ENCODE results near the gene HIBCH. TPM values are rescaled to one million over a fixed set of nuclear protein-coding genes. Genes with fewer than 3 reads are reported as not detected.
A peak's percentile ranks its signal among the peaks of the same experiment; 100 is the strongest.

HIBCH gene
- total and polyA plus RNA-seq, 2 of the 4 experiments (the other 2 are of a cell fraction), result 8.8 to 11.9 TPM

DNA sequence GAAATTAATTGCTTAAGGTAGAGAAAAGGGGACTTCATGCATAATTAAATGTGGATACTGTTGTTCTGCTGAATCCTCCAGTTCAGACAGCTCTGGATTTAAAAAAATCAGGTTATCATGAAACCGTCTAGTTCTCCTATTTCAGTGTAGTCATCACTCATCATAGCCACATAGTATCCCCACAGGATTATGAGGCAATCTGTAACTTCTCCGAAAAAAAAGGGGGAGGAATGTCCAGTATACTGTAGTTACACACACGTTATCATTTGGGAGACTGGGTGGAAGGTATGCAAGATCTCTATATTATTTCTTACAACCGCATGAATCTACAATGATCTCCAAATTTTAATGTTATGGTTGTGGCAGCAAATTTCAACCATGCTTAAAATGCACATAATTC is 114.0 kb downstream of the HIBCH start:
- no peak overlapping the region for H3K14ac ChIP-seq (replicated peaks; ENCODE audit: low read depth, low read length)
- dilution Hi-C loops (cut with HindIII; ENCODE audit: low sequenced_read_pairs, unreplicated experiment) (no loop called here), intact Hi-C loops (cut with micrococcal nuclease) (no loop called here), in situ Hi-C loops (cut with MboI; ENCODE audit: low sequenced_read_pairs) (no loop called here)
- TF ChIP-seq, protein P1, sequence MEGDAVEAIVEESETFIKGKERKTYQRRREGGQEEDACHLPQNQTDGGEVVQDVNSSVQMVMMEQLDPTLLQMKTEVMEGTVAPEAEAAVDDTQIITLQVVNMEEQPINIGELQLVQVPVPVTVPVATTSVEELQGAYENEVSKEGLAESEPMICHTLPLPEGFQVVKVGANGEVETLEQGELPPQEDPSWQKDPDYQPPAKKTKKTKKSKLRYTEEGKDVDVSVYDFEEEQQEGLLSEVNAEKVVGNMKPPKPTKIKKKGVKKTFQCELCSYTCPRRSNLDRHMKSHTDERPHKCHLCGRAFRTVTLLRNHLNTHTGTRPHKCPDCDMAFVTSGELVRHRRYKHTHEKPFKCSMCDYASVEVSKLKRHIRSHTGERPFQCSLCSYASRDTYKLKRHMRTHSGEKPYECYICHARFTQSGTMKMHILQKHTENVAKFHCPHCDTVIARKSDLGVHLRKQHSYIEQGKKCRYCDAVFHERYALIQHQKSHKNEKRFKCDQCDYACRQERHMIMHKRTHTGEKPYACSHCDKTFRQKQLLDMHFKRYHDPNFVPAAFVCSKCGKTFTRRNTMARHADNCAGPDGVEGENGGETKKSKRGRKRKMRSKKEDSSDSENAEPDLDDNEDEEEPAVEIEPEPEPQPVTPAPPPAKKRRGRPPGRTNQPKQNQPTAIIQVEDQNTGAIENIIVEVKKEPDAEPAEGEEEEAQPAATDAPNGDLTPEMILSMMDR (conservative IDR thresholded peaks at IDR 0.05; ENCODE audit: low read depth, low read length), result no peak
- TF ChIP-seq POLR2A (IDR thresholded peaks at IDR 0.05; ENCODE audit: low read depth, low read length), result no peak
- TF ChIP-seq CEBPB (IDR thresholded peaks at IDR 0.05; ENCODE audit: low read depth, low read length), result 0 out of 2 replicates have a peak, but pooled peaks have one; percentile 44
- no peak overlapping the region for H3K9ac ChIP-seq (ENCODE audit: low read depth, low read length)
- H2AK5ac ChIP-seq (ENCODE audit: low read depth, low read length), result no peak overlapping the region
- ATAC-seq (ENCODE audit: low read depth), result no peak
- H3K4me2 ChIP-seq (ENCODE audit: low read depth, low read length), result no peak overlapping the region
- H2BK120ac ChIP-seq (ENCODE audit: low read depth, low read length), result no peak overlapping the region
- H3K27me3 ChIP-seq (ENCODE audit: control insufficient read depth, insufficient read depth, low read length), result no peaks in the 10 kb centered on the region
- H4K5ac ChIP-seq (ENCODE audit: low read depth, low read length), result no peak overlapping the region
- no peak overlapping the region for H4K8ac ChIP-seq (ENCODE audit: low read depth in 2 of 2, low read length in 2 of 2)
- H4K91ac ChIP-seq (ENCODE audit: insufficient read depth, low read depth, low read length), result no peak overlapping the region
- H3K27ac ChIP-seq (ENCODE audit: insufficient read depth, low read length), result no peak overlapping the region
- H3K56ac ChIP-seq (ENCODE audit: extremely low read depth, insufficient read depth, low read length), result no peak overlapping the region
- WGBS, 2 experiments (ENCODE audit: extremely low coverage in 2 of 2, insufficient read length in 1 of 2), result no CpG with 5 or more reads among the region's 4 CpGs
- no peak overlapping the region for H3K4ac ChIP-seq (ENCODE audit: low read depth, low read length)
- POLR2A ChIA-PET (ENCODE audit: unreplicated experiment), result no interaction called here
- peaks cover 3% of the 10 kb centered on the region for H3K36me3 ChIP-seq (ENCODE audit: control insufficient read depth, insufficient read depth, low read length)
- H2AK9ac ChIP-seq (replicated peaks; ENCODE audit: low read depth, low read length, poor library complexity), result no peak overlapping the region
- H2BK15ac ChIP-seq (ENCODE audit: low read depth, low read length), result no peak overlapping the region
- H3K18ac ChIP-seq (ENCODE audit: low read depth, low read length), result no peak overlapping the region
- no TSS peak for BruUV-seq (replicated peaks)
- H2BK5ac ChIP-seq (ENCODE audit: low read depth, low read length, poor library complexity, severe bottlenecking), result no peak overlapping the region
- no peaks in the 10 kb centered on the region for H3K9me3 ChIP-seq (ENCODE audit: control insufficient read depth, insufficient read depth, low read length)
- DNase-seq, result peak; percentile 44
- H3K9me1 ChIP-seq (ENCODE audit: insufficient read depth, low read length), result no peaks in the 10 kb centered on the region; the same call in 1 of the 2 replicates
- CTCF ChIA-PET, result interaction anchor here (0.6 kb wide), 1 partner anchor 95 kb away, joined by 3 read pairs; no protein-coding TSS in a partner anchor
- no peak overlapping the region for H2BK20ac ChIP-seq (ENCODE audit: low read depth, low read length)
- no peaks in the 10 kb centered on the region for H4K20me1 ChIP-seq (ENCODE audit: insufficient read depth, low read length)
- no peak overlapping the region for H3K23ac ChIP-seq (ENCODE audit: low read depth, low read length)
- no peak overlapping the region for H2AFZ ChIP-seq (replicated peaks; ENCODE audit: low read length, poor library complexity)
- H3K4me3 ChIP-seq (ENCODE audit: insufficient read depth, low read depth, low read length), result no peak overlapping the region
- no peaks in the 10 kb centered on the region for H3K79me1 ChIP-seq (ENCODE audit: low read depth in 1 of 2, low read length in 2 of 2)
- no peaks in the 10 kb centered on the region for H3K4me1 ChIP-seq (ENCODE audit: control insufficient read depth, insufficient read depth, low read length)
